ENCODE data around the gene ARL8B.

DNA sequence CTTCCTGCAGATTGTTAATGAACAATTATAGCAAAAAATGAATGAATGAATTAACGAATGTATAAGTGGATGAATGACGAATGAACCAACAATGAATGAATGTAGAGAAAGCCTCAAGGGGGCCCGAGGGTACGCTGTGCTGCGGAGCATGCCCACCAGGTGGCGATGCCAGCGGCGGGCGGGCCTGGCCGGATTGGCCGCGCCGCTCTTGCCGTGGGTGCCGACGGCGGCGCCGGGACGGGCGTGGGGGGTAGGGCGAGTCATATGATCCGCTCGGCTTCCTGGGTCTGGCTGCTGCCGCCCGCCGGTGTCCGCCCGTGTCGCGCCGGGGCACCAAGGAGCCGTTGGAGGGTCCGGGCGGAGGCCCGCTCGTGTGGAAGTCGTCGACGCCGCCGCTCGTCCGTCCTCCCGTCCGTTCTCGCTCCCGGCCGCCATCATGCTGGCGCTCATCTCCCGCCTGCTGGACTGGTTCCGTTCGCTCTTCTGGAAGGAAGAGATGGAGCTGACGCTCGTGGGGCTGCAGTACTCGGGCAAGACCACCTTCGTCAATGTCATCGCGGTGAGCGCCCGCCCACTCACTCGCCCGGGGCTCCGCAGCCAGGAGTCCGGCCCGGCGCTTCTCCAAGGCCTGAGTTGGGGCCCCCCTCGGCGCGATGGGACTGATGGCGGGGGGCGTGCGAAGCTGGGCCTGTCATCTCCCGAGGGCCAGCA, at the start of gene ARL8B:
- TF ChIP-seq EP300 (IDR thresholded peaks at IDR 0.05) (no peak), POLR2A (IDR thresholded peaks at IDR 0.05) (peak; percentile 56)
- TF ChIP-seq, protein P1, sequence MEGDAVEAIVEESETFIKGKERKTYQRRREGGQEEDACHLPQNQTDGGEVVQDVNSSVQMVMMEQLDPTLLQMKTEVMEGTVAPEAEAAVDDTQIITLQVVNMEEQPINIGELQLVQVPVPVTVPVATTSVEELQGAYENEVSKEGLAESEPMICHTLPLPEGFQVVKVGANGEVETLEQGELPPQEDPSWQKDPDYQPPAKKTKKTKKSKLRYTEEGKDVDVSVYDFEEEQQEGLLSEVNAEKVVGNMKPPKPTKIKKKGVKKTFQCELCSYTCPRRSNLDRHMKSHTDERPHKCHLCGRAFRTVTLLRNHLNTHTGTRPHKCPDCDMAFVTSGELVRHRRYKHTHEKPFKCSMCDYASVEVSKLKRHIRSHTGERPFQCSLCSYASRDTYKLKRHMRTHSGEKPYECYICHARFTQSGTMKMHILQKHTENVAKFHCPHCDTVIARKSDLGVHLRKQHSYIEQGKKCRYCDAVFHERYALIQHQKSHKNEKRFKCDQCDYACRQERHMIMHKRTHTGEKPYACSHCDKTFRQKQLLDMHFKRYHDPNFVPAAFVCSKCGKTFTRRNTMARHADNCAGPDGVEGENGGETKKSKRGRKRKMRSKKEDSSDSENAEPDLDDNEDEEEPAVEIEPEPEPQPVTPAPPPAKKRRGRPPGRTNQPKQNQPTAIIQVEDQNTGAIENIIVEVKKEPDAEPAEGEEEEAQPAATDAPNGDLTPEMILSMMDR (IDR thresholded peaks at IDR 0.05), result peak; percentile 91 to 96 (median 94)

Data from ovary (tissue), 3 donors.